ENCODE results near the gene VMAC.

VMAC gene

DNA sequence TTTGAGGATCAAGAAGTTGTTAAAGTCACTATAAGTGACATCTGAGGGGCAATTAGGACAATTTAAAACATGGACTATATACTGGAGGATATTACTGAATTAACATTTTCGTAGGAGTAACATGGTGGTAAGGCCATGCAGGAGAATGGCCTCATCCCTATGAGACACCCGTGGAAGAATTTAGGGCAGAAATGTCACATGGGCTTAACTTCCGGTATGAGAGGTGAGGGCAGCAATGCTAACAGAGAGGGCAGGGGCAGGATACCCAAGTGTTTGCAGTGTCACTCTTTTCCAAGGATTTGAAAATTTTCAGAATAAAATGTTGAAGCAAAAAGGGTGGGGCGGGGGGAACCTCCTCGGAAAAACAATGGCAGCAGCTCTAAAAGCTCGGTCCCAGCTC lies 49.6 kb downstream of the VMAC start:
- DNase-seq = no peak

DNA sequence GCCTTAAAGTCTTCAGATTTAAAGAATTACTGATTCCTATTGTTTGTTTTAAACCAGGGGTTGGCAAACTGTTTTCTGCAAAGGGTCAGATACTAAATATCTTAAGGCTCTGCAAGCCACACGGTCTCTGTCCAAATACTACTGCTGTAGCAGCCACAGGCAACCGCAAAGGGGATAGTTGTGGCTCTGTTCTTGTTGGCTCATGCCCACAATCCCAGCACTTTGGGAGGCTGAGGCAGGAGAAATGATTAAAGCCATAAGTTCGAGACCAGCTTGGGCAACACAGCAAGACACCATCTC lies 50.9 kb downstream of the VMAC start:
- DNase-seq = no peak

DNA sequence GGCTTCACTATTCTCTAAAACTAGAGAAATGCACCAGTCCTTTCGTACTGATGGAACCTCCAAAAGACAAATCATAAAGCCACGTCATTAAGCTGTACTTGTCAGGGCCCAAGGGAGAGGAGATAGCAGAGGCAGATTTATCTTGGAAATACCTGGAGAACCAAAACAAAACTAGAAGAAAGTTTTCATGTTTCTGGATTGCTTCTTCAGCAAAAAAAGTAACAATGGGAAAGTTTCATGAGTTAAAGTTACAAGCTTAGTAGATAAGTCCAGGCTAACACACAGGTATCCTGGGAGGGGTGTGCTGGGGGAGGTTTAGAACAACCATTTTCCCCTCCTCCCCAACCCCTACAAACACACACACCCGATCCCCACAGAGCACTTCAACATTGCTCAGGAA lies 51.7 kb downstream of the VMAC start:
- no peak for DNase-seq

DNA sequence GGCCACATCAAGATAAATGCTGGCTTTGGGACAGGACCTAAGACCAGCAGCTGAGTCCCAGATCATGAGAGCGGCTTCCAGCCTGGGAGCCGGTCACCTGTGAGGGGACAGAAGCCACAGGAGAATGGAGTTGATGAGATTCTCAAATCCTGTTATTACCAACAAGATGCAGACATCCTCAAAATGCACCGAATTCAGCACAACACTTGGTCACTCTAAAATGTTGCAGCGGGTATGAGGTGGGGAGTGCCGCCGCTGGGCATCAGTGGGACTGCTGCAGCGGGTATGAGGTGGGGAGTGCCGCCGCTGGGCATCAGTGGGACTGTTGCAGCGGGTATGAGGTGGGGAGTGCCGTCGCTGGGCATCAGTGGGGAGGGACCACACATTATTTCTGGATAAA lies 52.1 kb downstream of the VMAC start:
- no peak for DNase-seq

DNA sequence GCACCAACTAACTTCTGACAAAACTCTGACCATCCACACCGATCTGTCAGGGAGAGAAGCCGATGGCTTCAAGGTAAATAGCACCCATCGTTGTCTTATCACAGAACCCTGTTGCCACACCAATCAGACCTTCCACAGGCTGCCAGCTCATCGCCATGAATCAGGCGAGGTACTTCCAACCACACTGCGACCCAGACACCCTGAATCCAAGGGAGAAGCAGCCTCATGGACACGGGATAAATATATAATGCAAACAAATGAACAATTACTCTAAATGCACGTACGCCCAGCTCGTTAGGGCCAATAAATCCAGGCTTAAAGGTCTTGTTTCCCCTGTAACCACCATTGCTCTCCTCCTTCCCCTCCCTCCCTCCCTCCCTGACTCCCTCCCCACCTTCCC lies 52.5 kb downstream of the VMAC start:
- no peak for DNase-seq

DNA sequence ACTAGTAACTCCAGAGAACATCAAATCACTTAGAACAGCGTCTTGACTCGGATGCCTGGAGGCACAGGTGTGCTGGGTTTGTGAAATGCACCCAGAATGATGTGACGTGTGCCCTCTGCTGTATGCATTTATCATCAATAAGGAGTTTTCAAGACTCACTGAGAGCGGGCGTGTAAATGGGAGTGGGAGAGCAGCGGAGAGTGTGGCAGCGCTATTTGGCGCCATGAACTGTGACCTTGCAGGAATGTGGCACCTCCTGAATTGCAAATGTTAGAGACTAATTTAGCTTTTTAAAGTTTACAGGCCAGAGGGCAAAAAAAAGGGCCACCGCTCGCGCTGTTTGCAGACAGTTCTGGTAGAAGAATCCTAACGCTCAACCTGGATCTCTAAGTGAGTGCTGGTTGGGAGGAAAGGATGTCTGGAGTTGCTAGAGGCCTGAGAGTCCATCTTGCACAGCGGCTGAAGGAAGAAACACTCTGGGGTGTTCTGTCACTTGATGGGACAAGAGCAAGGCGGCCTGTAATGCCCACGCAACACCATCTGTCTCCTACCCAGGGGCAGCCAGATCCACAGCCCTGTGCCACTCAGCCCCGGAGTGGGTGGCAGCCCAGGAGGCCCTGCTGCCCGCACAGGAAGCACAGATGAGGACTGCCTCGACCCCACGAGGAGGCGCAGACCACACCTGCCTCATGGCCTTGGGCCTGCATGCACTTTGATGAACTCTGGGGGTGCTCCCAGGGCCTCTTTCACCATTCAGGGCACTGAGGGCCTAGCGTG lies 53.6 kb downstream of the VMAC start:
- no peak for DNase-seq

DNA sequence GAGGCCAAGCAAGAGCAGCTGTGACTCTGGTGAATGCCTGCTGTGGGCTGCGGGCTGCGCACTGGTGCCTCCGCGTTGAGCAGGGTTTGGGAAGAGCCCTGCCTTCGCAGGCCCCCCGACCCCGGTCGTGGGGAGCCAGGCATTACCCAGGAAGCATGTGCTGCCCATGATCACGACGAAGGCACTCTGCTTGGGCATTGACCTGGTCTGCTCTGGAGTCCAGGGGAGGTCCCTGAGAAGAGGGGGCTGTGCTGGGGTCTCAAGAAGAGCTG lies 54.1 kb downstream of the VMAC start:
- no peak for DNase-seq

DNA sequence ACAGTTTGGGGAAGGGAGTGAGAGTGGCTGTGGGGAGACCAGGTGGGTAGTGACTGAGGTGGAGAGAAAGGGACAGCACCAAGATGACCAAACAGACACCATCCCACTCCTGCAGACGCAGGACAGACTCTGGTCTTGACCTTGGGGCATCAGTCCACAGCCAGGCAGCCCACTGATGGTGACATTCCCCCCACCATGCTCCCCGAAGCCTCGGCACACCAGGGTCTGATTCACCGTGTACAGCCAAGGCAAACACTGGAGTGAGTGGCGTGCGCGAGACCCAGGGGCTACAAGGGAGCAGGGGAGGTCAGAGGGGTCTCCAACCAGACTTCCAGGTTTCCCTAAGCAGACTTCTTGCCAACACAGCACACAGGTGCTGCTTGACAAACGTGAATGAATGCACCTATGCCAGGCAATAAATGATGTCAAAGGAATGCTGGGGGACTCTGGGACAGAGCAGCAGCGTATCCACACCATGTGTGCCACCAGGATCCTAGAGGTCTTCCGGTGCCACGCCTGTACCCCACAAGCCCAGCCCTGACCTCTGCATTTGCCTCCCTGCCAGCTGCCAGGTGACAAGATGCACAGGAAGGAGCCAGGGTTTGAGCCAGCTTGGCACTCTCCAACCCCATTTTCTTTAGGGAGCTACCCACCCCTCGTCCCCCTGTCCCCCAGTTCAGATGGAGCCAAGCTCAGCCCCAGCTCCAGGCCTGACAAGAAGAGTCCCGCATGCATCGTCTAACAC lies 54.8 kb downstream of the VMAC start:
- no peak for DNase-seq
